Measurements from ENCODE around the gene DCPS.

GRCh38 chr11:126328938-126329643, 25.2 kb downstream of the DCPS start:
- no peak for TF ChIP-seq CTCF (IDR thresholded peaks at IDR 0.05)
- no peak for TF ChIP-seq FOXM1 (IDR thresholded peaks at IDR 0.05; ENCODE audit: low read depth)
- no peak for TF ChIP-seq RAD21 (IDR thresholded peaks at IDR 0.05; ENCODE audit: low read length)
- no peak for TF ChIP-seq EZH2phosphoT487 (IDR thresholded peaks at IDR 0.05; ENCODE audit: borderline replicate concordance, low read depth)
- no peak for TF ChIP-seq POLR2AphosphoS5 (IDR thresholded peaks at IDR 0.05; ENCODE audit: low read depth, low read length)
- TF ChIP-seq MEF2A (IDR thresholded peaks at IDR 0.05; ENCODE audit: borderline replicate concordance, low read depth), result no peak
- TF ChIP-seq EP300 (IDR thresholded peaks at IDR 0.05; ENCODE audit: borderline replicate concordance in 1 of 2, low read depth in 1 of 2, low read length in 1 of 2), result no peak

Measured in SK-N-SH (cell line).